ENCODE results near the gene ARMC5. TPM values are rescaled to one million over a fixed set of nuclear protein-coding genes. Genes with fewer than 3 reads are reported as not detected.

The ARMC5 gene
- polyA plus RNA-seq, 1 of the 3 experiments (the other 2 are of a cell fraction), result 8.9 TPM

DNA sequence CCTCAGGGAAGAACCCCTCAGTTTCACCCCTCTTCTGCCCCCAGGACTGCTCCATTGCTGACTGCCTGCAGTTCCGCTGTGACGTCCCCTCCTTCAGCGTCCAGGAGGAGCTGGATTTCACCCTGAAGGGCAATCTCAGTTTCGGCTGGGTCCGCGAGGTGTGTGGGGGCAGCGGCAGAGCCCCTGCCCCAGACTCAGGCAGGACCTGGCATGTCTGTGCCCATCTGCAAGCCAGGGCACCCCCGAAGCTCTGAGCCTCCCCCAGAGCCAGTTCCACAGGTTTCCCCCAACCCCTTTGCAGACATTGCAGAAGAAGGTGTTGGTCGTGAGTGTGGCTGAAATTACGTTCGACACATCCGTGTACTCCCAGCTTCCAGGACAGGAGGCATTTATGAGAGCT is 35.5 kb upstream of the ARMC5 start:
- no peaks in the 10 kb centered on the region for H4K20me1 ChIP-seq (ENCODE audit: insufficient read depth)
- no peak for DNase-seq
- no peak overlapping the region for H3K4me3 ChIP-seq (ENCODE audit: low read depth in 2 of 2, low read length in 1 of 2)
- TF ChIP-seq TCF12 (IDR thresholded peaks at IDR 0.05), result no peak
- TF ChIP-seq MEF2A (IDR thresholded peaks at IDR 0.05; ENCODE audit: borderline replicate concordance, low read depth), result no peak
- TF ChIP-seq, protein P1, sequence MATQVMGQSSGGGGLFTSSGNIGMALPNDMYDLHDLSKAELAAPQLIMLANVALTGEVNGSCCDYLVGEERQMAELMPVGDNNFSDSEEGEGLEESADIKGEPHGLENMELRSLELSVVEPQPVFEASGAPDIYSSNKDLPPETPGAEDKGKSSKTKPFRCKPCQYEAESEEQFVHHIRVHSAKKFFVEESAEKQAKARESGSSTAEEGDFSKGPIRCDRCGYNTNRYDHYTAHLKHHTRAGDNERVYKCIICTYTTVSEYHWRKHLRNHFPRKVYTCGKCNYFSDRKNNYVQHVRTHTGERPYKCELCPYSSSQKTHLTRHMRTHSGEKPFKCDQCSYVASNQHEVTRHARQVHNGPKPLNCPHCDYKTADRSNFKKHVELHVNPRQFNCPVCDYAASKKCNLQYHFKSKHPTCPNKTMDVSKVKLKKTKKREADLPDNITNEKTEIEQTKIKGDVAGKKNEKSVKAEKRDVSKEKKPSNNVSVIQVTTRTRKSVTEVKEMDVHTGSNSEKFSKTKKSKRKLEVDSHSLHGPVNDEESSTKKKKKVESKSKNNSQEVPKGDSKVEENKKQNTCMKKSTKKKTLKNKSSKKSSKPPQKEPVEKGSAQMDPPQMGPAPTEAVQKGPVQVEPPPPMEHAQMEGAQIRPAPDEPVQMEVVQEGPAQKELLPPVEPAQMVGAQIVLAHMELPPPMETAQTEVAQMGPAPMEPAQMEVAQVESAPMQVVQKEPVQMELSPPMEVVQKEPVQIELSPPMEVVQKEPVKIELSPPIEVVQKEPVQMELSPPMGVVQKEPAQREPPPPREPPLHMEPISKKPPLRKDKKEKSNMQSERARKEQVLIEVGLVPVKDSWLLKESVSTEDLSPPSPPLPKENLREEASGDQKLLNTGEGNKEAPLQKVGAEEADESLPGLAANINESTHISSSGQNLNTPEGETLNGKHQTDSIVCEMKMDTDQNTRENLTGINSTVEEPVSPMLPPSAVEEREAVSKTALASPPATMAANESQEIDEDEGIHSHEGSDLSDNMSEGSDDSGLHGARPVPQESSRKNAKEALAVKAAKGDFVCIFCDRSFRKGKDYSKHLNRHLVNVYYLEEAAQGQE (IDR thresholded peaks at IDR 0.05; ENCODE audit: low read depth, low read length), result no peak
- no peak for TF ChIP-seq NRF1 (IDR thresholded peaks at IDR 0.05; ENCODE audit: low read depth, low read length)
- TF ChIP-seq RCOR1 (IDR thresholded peaks at IDR 0.05; ENCODE audit: low read length), result no peak
- TF ChIP-seq, protein P2, sequence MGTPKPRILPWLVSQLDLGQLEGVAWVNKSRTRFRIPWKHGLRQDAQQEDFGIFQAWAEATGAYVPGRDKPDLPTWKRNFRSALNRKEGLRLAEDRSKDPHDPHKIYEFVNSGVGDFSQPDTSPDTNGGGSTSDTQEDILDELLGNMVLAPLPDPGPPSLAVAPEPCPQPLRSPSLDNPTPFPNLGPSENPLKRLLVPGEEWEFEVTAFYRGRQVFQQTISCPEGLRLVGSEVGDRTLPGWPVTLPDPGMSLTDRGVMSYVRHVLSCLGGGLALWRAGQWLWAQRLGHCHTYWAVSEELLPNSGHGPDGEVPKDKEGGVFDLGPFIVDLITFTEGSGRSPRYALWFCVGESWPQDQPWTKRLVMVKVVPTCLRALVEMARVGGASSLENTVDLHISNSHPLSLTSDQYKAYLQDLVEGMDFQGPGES (IDR thresholded peaks at IDR 0.05; ENCODE audit: low read depth, low read length), result no peak
- TF ChIP-seq, protein P3, sequence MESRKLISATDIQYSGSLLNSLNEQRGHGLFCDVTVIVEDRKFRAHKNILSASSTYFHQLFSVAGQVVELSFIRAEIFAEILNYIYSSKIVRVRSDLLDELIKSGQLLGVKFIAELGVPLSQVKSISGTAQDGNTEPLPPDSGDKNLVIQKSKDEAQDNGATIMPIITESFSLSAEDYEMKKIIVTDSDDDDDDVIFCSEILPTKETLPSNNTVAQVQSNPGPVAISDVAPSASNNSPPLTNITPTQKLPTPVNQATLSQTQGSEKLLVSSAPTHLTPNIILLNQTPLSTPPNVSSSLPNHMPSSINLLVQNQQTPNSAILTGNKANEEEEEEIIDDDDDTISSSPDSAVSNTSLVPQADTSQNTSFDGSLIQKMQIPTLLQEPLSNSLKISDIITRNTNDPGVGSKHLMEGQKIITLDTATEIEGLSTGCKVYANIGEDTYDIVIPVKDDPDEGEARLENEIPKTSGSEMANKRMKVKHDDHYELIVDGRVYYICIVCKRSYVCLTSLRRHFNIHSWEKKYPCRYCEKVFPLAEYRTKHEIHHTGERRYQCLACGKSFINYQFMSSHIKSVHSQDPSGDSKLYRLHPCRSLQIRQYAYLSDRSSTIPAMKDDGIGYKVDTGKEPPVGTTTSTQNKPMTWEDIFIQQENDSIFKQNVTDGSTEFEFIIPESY (IDR thresholded peaks at IDR 0.05; ENCODE audit: borderline replicate concordance, low read depth), result no peak
- no peak for TF ChIP-seq ELF1 (IDR thresholded peaks at IDR 0.05)
- TF ChIP-seq FOSL2 (IDR thresholded peaks at IDR 0.05; ENCODE audit: borderline replicate concordance, low read depth), result no peak
- no peak for TF ChIP-seq FOXJ3 (CRISPR knock-in tag; IDR thresholded peaks at IDR 0.05)
- TF ChIP-seq, protein P4, sequence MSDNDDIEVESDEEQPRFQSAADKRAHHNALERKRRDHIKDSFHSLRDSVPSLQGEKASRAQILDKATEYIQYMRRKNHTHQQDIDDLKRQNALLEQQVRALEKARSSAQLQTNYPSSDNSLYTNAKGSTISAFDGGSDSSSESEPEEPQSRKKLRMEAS (IDR thresholded peaks at IDR 0.05; ENCODE audit: low read depth), result no peak
- no peak for TF ChIP-seq GATA2 (CRISPR knock-in tag; IDR thresholded peaks at IDR 0.05)
- TF ChIP-seq RFX5 (IDR thresholded peaks at IDR 0.05; ENCODE audit: low read length), result no peak
- TF ChIP-seq CHD2 (IDR thresholded peaks at IDR 0.05; ENCODE audit: low read length, partially characterized antibody), result no peak
- no peak for TF ChIP-seq TAF1 (IDR thresholded peaks at IDR 0.05; ENCODE audit: borderline replicate concordance, low read depth, low read length)
- no peak for TF ChIP-seq TEAD4 (IDR thresholded peaks at IDR 0.05; ENCODE audit: borderline replicate concordance, insufficient read depth)
- TF ChIP-seq MXI1 (IDR thresholded peaks at IDR 0.05; ENCODE audit: low read depth, low read length), result no peak
- TF ChIP-seq POLR2AphosphoS5 (IDR thresholded peaks at IDR 0.05; ENCODE audit: low read depth, low read length), result no peak
- no peak for TF ChIP-seq RAD21 (IDR thresholded peaks at IDR 0.05; ENCODE audit: low read length)
- no peak overlapping the region for H2AFZ ChIP-seq (ENCODE audit: low read depth)
- no peaks in the 10 kb centered on the region for H3F3A ChIP-seq (replicated peaks; ENCODE audit: insufficient read depth)
- no peaks in the 10 kb centered on the region for H3K79me2 ChIP-seq (ENCODE audit: insufficient read depth)
- POLR2A ChIA-PET, result no interaction called here
- no peaks in the 10 kb centered on the region for H3K9me2 ChIP-seq
- H3K4me1 ChIP-seq (ENCODE audit: control insufficient read depth in 1 of 2, insufficient read depth in 2 of 2, low read depth in 1 of 2, low read length in 1 of 2), result no peaks in the 10 kb centered on the region; a peak in 1 of 4 replicates
- no peaks in the 10 kb centered on the region for H3K9me3 ChIP-seq
- H3K27ac ChIP-seq (ENCODE audit: low read depth in 2 of 2, low read length in 1 of 2), result no peak overlapping the region
- H3K4me2 ChIP-seq, result peak overlapping the region; percentile 30; the same call in 1 of the 2 replicates
- WGBS (ENCODE audit: low lambda C conversion rate), result 15% methylated on average over 12 of the region's 12 CpGs
- H3K9ac ChIP-seq, result no peak overlapping the region
- H3K27me3 ChIP-seq (ENCODE audit: insufficient read depth), result peaks cover 64% of the 10 kb centered on the region
- no peaks in the 10 kb centered on the region for H3K36me3 ChIP-seq (replicated peaks in 1 of 2; ENCODE audit: control insufficient read depth in 1 of 2, insufficient read depth in 2 of 2, low read length in 1 of 2)
- CTCF ChIA-PET, result no interaction called here
